GM19193 (cell line): Measurements from ENCODE around the gene NUDCD3.

Experiments
- POLR2A ChIP-seq: IDR thresholded peaks from 4 replicates; pipeline ENCODE4 v1.6.1; 2011; ENCODE audit not compliant: insufficient read depth, insufficient read length; ENCODE audit errors: extremely low read depth

NUDCD3 gene

GRCh38 chr7:44490351-44491200 is at the start of gene NUDCD3:
NUDCD3 (minus strand) TSS chr7:44490658; CDS start chr7:44490600, 58 bp downstream.
- TF ChIP-seq POLR2A: peak; percentile 79

GRCh38 chr7:44539669-44540506 is 49.4 kb upstream of the NUDCD3 start:
- TF ChIP-seq POLR2A: no peak

- no peak for TF ChIP-seq POLR2A
These were observed 48.6 kb upstream of the NUDCD3 start for GRCh38 chr7:44538798-44539668.

GRCh38 chr7:44538093-44538797 is 47.8 kb upstream of the NUDCD3 start:
- no peak for TF ChIP-seq POLR2A

GRCh38 chr7:44537442-44537841 is 47.0 kb upstream of the NUDCD3 start:
- TF ChIP-seq POLR2A: no peak

GRCh38 chr7:44536090-44536489 is 45.6 kb upstream of the NUDCD3 start:
- TF ChIP-seq POLR2A: no peak

GRCh38 chr7:44535348-44536064 is 45.0 kb upstream of the NUDCD3 start:
- no peak for TF ChIP-seq POLR2A

GRCh38 chr7:44534501-44534900 is 44.0 kb upstream of the NUDCD3 start:
- TF ChIP-seq POLR2A: no peak

GRCh38 chr7:44534087-44534486 is 43.6 kb upstream of the NUDCD3 start:
- TF ChIP-seq POLR2A: no peak

GRCh38 chr7:44533301-44534055 is 43.0 kb upstream of the NUDCD3 start:
- no peak for TF ChIP-seq POLR2A

GRCh38 chr7:44531421-44532380 is 41.2 kb upstream of the NUDCD3 start:
- TF ChIP-seq POLR2A: no peak

GRCh38 chr7:44530990-44531389 is 40.5 kb upstream of the NUDCD3 start:
- TF ChIP-seq POLR2A: no peak
